BJ (cell line): ENCODE measurements around the gene ACER1. TPM values are rescaled to one million over a fixed set of nuclear protein-coding genes. Genes with fewer than 3 reads are reported as not detected.

Experiments used
- CTCF ChIA-PET: fragments of 350-600 bp; formaldehyde crosslinking; extraction: SDS; loops from one replicate; lab custom pipeline; 2021; ENCODE audit warnings: antibody characterized with exemption, inconsistent platforms; lab: Yijun Ruan, JAX
- POLR2A ChIA-PET: fragments of 300-600 bp; sonication (Branson Sonifier 250); formaldehyde crosslinking; extraction: SDS; loops from one replicate; lab custom pipeline; 2021; ENCODE audit warnings: antibody characterized with exemption; lab: Charles Lee
- DNase-seq: peaks from one replicate; pipeline ENCODE4 v3.0.0-alpha.2; 2011; ENCODE audit warnings: low read depth
- H3K27me3 ChIP-seq: 2 replicates; pipeline ENCODE4 v1.6.0; 2011; ENCODE audit warnings: low read length; ENCODE audit not compliant: control insufficient read depth, insufficient read depth
- H3K36me3 ChIP-seq: 2 replicates; pipeline ENCODE4 v1.5.1; 2011; ENCODE audit warnings: low read length; ENCODE audit not compliant: control insufficient read depth, insufficient read depth
- H3K4me3 ChIP-seq: 2 replicates; pipeline ENCODE4 v1.5.1; 2011; ENCODE audit warnings: low read depth, mild to moderate bottlenecking, control low read depth, low read length
- CTCF ChIP-seq: IDR thresholded peaks from 2 replicates; pipeline ENCODE4 v1.5.1; 2011; ENCODE audit warnings: low read depth, mild to moderate bottlenecking, control low read depth, inconsistent platforms, low read length, moderate library complexity; ENCODE audit not compliant: insufficient read depth
- polyA plus RNA-seq: library from polyadenylated mRNA; depleted of rRNA; stranded (reverse); fragments of >200 nt; gene quantifications from 2 replicates; pipeline ENCODE4 v1.2.3, GENCODE V29; 2011

Gene ACER1
- polyA plus RNA-seq, 1 experiment, result 0.10 TPM

- POLR2A ChIA-PET, result no interaction called here
- no peaks in the 10 kb centered on the region for H3K27me3 ChIP-seq
Observed at GRCh38 chr19:6378041-6378440, 44.6 kb upstream of the ACER1 start.

GRCh38 chr19:6376512-6377190 lies 43.2 kb upstream of the ACER1 start:
- no peak for DNase-seq
- Histone ChIP-seq H3K36me3 (peaks cover 21% of the 10 kb centered on the region), H3K4me3 (no peak overlapping the region), H3K27me3 (no peaks in the 10 kb centered on the region)
- ChIA-PET CTCF (no interaction called here), POLR2A (no interaction called here)
- no peak for TF ChIP-seq CTCF

More at GRCh38 chr19:6378041-6378440, 44.6 kb upstream of the ACER1 start:
- no peak for TF ChIP-seq CTCF
- H3K4me3 ChIP-seq, result no peak overlapping the region
- DNase-seq, result peak; percentile 37
- peaks cover 25% of the 10 kb centered on the region for H3K36me3 ChIP-seq
- CTCF ChIA-PET, result interaction anchor here (0.6 kb wide), 1 partner anchor 14 kb away, joined by 6 read pairs; no protein-coding TSS in a partner anchor

GRCh38 chr19:6375411-6376010 lies 42.1 kb upstream of the ACER1 start, which contains the start of gene PSPN:
PSPN (minus strand) TSS chr19:6375933; CDS start chr19:6375849, 84 bp downstream.
- CTCF ChIA-PET, result interaction anchor here (1.0 kb wide), 1 partner anchor 18 kb away, joined by 3 read pairs; the partner anchor contains the start of gene GTF2F1

GRCh38 chr19:6374711-6375410 lies 41.4 kb upstream of the ACER1 start:
- ChIA-PET POLR2A (no interaction called here), CTCF (interaction anchor here (1.0 kb wide), 1 partner anchor 19 kb away, joined by 3 read pairs; the partner anchor contains the start of gene GTF2F1)
- TF ChIP-seq CTCF, result no peak
- Histone ChIP-seq H3K36me3 (peaks cover 4% of the 10 kb centered on the region), H3K27me3 (no peaks in the 10 kb centered on the region), H3K4me3 (no peak overlapping the region)
- no peak for DNase-seq

More at GRCh38 chr19:6375411-6376010, 42.1 kb upstream of the ACER1 start, which contains the start of gene PSPN:
- no peak for DNase-seq
- no peak for TF ChIP-seq CTCF
- no peaks in the 10 kb centered on the region for H3K27me3 ChIP-seq
- POLR2A ChIA-PET, result no interaction called here
- peaks cover 10% of the 10 kb centered on the region for H3K36me3 ChIP-seq
- no peak within 1 kb of the TSS for H3K4me3 ChIP-seq

- H3K36me3 ChIP-seq, result peaks cover 2% of the 10 kb centered on the region
- peak overlapping the region; percentile 97 for H3K4me3 ChIP-seq
- ChIA-PET CTCF (no interaction called here), POLR2A (no interaction called here)
- no peak for TF ChIP-seq CTCF
- H3K27me3 ChIP-seq, result no peaks in the 10 kb centered on the region
- no peak for DNase-seq
Observed at GRCh38 chr19:6374161-6374709, 40.8 kb upstream of the ACER1 start.
